Sigmoid colon (tissue), 4 donors: Measurements from ENCODE around the gene AEBP1.

Experiments used
- CTCF ChIP-seq, 4 experiments: fragments of 450-650 bp in 3 of 4; fragments of 200-600 bp in 1 of 4; IDR thresholded peaks; one replicate each; pipeline ENCODE4 v1.5.1; 2016 to 2019; ENCODE audit warnings: antibody characterized with exemption in 4 of 4, mild to moderate bottlenecking in 3 of 4, moderate library complexity in 2 of 4
- EP300 ChIP-seq, 4 donors: sonication (generic); formaldehyde crosslinking; IDR thresholded peaks; one replicate each; pipeline ENCODE4 v1.6.1; 2017; ENCODE audit warnings: antibody characterized with exemption in 4 of 4
- POLR2A ChIP-seq, 2 donors: fragments of 450-650 bp; IDR thresholded peaks; one replicate each; pipeline ENCODE4 v1.6.1; 2016; ENCODE audit warnings: antibody characterized with exemption in 2 of 2, mild to moderate bottlenecking in 2 of 2, moderate library complexity in 2 of 2
- POLR2AphosphoS5 ChIP-seq, 4 donors: sonication (generic); formaldehyde crosslinking; IDR thresholded peaks; one replicate each; pipeline ENCODE4 v1.6.1; 2017; ENCODE audit warnings: antibody characterized with exemption in 4 of 4

- TF ChIP-seq POLR2A (IDR thresholded peaks at IDR 0.05), result no peak
- no peak for TF ChIP-seq CTCF (IDR thresholded peaks at IDR 0.05)
- TF ChIP-seq EP300 (IDR thresholded peaks at IDR 0.05), result no peak
- no peak for TF ChIP-seq POLR2AphosphoS5 (IDR thresholded peaks at IDR 0.05)
Observed at GRCh38 chr7:44108768-44109750, 4.9 kb downstream of the AEBP1 start.
